H1 (cell line): ENCODE data around the gene ZNF516. TPM values are rescaled to one million over a fixed set of nuclear protein-coding genes. Genes with fewer than 3 reads are reported as not detected.

Experiments
- CTCF ChIA-PET: fragments of 300-600 bp; sonication (Branson Sonifier 250); formaldehyde crosslinking; loops from one replicate; lab custom pipeline; 2021; ENCODE audit not compliant: partially characterized antibody; lab: Charles Lee
- POLR2A ChIA-PET: fragments of 300-600 bp; sonication (Branson Sonifier 250); formaldehyde crosslinking; loops from one replicate; lab custom pipeline; 2021; ENCODE audit warnings: inconsistent platforms; ENCODE audit not compliant: partially characterized antibody; lab: Charles Lee
- DNase-seq, 2 experiments: peaks; one replicate each; pipeline versions ENCODE4 v3.0.0 to v3.0.0-alpha.2; 2010 to 2022; ENCODE audit warnings: low spot score in 2 of 2, low read depth in 1 of 2, mixed read lengths in 1 of 2
- FAIRE-seq: peaks from 2 replicates; lab custom pipeline; 2011; peaks lifted over from hg19 to GRCh38; lab: Jason Lieb, UNC
- H2AFZ ChIP-seq: 2 replicates; pipeline ENCODE4 v1.8.1; 2012; ENCODE audit warnings: low read length, inconsistent platforms
- H2AK5ac ChIP-seq: 2 replicates; pipeline ENCODE4 v1.6.1; 2013; ENCODE audit warnings: low read depth, low read length
- H2BK120ac ChIP-seq: replicated peaks from 2 replicates; pipeline ENCODE3; 2013; ENCODE audit warnings: low read depth, low read length, inconsistent platforms
- H2BK12ac ChIP-seq: 2 replicates; pipeline ENCODE4 v1.6.1; 2013; ENCODE audit warnings: low read depth, low read length
- H2BK15ac ChIP-seq: 2 replicates; pipeline ENCODE4 v1.6.1; 2013; ENCODE audit warnings: low read length
- H2BK20ac ChIP-seq: 2 replicates; pipeline ENCODE4 v1.6.1; 2013; ENCODE audit warnings: low read length
- H2BK5ac ChIP-seq: 2 replicates; pipeline ENCODE4 v1.6.1; 2013; ENCODE audit warnings: low read depth, low read length
- H3K14ac ChIP-seq: 2 replicates; pipeline ENCODE4 v1.6.1; 2013; ENCODE audit warnings: inconsistent platforms; ENCODE audit not compliant: insufficient read length
- H3K18ac ChIP-seq: 2 replicates; pipeline ENCODE4 v1.6.1; 2013; ENCODE audit warnings: low read length; ENCODE audit errors: extremely low read depth
- H3K23ac ChIP-seq: 2 replicates; pipeline ENCODE4 v1.6.1; 2013; ENCODE audit warnings: inconsistent platforms; ENCODE audit not compliant: insufficient read length
- H3K23me2 ChIP-seq: 2 replicates; pipeline ENCODE4 v1.6.1; 2013; ENCODE audit warnings: low read depth, low read length
- H3K27ac ChIP-seq: 2 replicates; pipeline ENCODE4 v1.6.1; 2011; ENCODE audit warnings: low read depth, low read length, inconsistent platforms
- H3K27me3 ChIP-seq, 4 experiments: replicated peaks in 1 of 4; 1 replicate in 1 of 4; 2 replicates in 3 of 4; pipeline versions ENCODE4 v1.6.1 to v1.8.1; 2011 to 2013; ENCODE audit warnings: low read length in 3 of 4, mild to moderate bottlenecking in 3 of 4, inconsistent platforms in 2 of 4, mixed read lengths in 2 of 4, moderate library complexity in 1 of 4; ENCODE audit not compliant: control insufficient read depth in 3 of 4, insufficient read depth in 3 of 4; ENCODE audit errors: extremely low read depth in 1 of 4
- H3K36me3 ChIP-seq, 4 experiments: 2 replicates each; pipeline versions ENCODE4 v1.6.1 to v1.8.1; 2011 to 2013; ENCODE audit warnings: mild to moderate bottlenecking in 4 of 4, low read length in 3 of 4, moderate library complexity in 2 of 4, control low read depth in 1 of 4, inconsistent platforms in 1 of 4; ENCODE audit not compliant: insufficient read depth in 4 of 4, control insufficient read depth in 2 of 4
- H3K4ac ChIP-seq: replicated peaks from 2 replicates; pipeline ENCODE3; 2013; ENCODE audit warnings: low read length, low read depth, mixed read lengths, inconsistent platforms; ENCODE audit not compliant: insufficient read length
- H3K4me1 ChIP-seq, 4 experiments: replicated peaks in 1 of 4; 1 replicate in 1 of 4; 2 replicates in 3 of 4; pipeline versions ENCODE4 v1.6.1 to v1.8.1; 2011 to 2013; ENCODE audit warnings: low read length in 3 of 4, inconsistent platforms in 2 of 4, mixed read lengths in 1 of 4; ENCODE audit not compliant: insufficient read depth in 4 of 4, control insufficient read depth in 3 of 4
- H3K4me2 ChIP-seq, 2 experiments: 2 replicates each; pipeline versions ENCODE4 v1.6.1 to v1.8.1; 2011 to 2013; ENCODE audit warnings: low read depth in 2 of 2, low read length in 2 of 2, control low read depth in 1 of 2, inconsistent platforms in 1 of 2, mild to moderate bottlenecking in 1 of 2; ENCODE audit not compliant: insufficient read depth in 1 of 2
- H3K4me3 ChIP-seq, 4 experiments: fragments of 200-600, 300-600 bp in 1 of 4; sonication (generic), shearing (Covaris generic), sonication (Bioruptor Twin) in 1 of 4; 2 replicates each; pipeline versions ENCODE4 v1.5.1 to v1.8.1; 2011 to 2016; ENCODE audit warnings: low read length in 4 of 4, low read depth in 3 of 4, control low read depth in 2 of 4, inconsistent platforms in 2 of 4, mild to moderate bottlenecking in 2 of 4, mixed read lengths in 1 of 4, moderate library complexity in 1 of 4; ENCODE audit not compliant: insufficient read depth in 2 of 4; ENCODE audit errors: extremely low read depth in 1 of 4
- H3K56ac ChIP-seq: replicated peaks from 2 replicates; pipeline ENCODE3; 2013; ENCODE audit warnings: low read depth, mild to moderate bottlenecking, mixed read lengths, low read length, inconsistent platforms; ENCODE audit not compliant: insufficient read length
- H3K79me1 ChIP-seq: 2 replicates; pipeline ENCODE4 v1.6.1; 2013; ENCODE audit warnings: low read depth, low read length, control low read depth
- H3K79me2 ChIP-seq, 2 experiments: 2 replicates each; pipeline versions ENCODE4 v1.6.1 to v1.8.1; 2012 to 2013; ENCODE audit warnings: low read length in 2 of 2, mild to moderate bottlenecking in 2 of 2, inconsistent platforms in 1 of 2; ENCODE audit not compliant: insufficient read depth in 2 of 2, control insufficient read depth in 1 of 2
- H3K9ac ChIP-seq, 4 experiments: replicated peaks in 1 of 4; 1 replicate in 1 of 4; 2 replicates in 3 of 4; pipeline versions ENCODE4 v1.6.1 to v1.8.1; 2011 to 2013; ENCODE audit warnings: low read depth in 3 of 4, low read length in 3 of 4, control low read depth in 2 of 4, mild to moderate bottlenecking in 2 of 4, moderate library complexity in 2 of 4, inconsistent platforms in 1 of 4; ENCODE audit errors: extremely low read depth in 1 of 4
- H3K9me3 ChIP-seq, 2 experiments: 2 replicates each; pipeline versions ENCODE4 v1.6.1 to v1.8.1; 2012 to 2013; ENCODE audit warnings: mild to moderate bottlenecking in 2 of 2, moderate library complexity in 2 of 2, control low read depth in 1 of 2, inconsistent platforms in 1 of 2, low read depth in 1 of 2, low read length in 1 of 2, mixed read lengths in 1 of 2; ENCODE audit not compliant: insufficient read depth in 2 of 2
- H4K20me1 ChIP-seq, 2 experiments: replicated peaks in 1 of 2; 2 replicates each; pipeline versions ENCODE3 to v1.8.1; 2011 to 2013; ENCODE audit warnings: inconsistent platforms in 2 of 2, low read length in 2 of 2, mild to moderate bottlenecking in 1 of 2; ENCODE audit not compliant: insufficient read depth in 2 of 2, control insufficient read depth in 1 of 2
- H4K5ac ChIP-seq: 2 replicates; pipeline ENCODE4 v1.6.1; 2013; ENCODE audit warnings: low read length, low read depth, mixed read lengths, inconsistent platforms; ENCODE audit not compliant: insufficient read length
- H4K8ac ChIP-seq: 2 replicates; pipeline ENCODE4 v1.8.0; 2013; ENCODE audit warnings: mild to moderate bottlenecking, moderate library complexity, low read length, inconsistent platforms; ENCODE audit not compliant: insufficient read depth; ENCODE audit errors: extremely low read depth
- H4K91ac ChIP-seq: replicated peaks from 2 replicates; pipeline ENCODE3; 2013; ENCODE audit warnings: low read length, mixed read lengths, inconsistent platforms; ENCODE audit not compliant: insufficient read length
- CBX5 ChIP-seq: fragments of 300-800, 300-1000 bp; sonication (generic); IDR thresholded peaks from 2 replicates; pipeline ENCODE4 v1.7.1; 2016; ENCODE audit warnings: antibody characterized with exemption, low read length, low read depth
- CHD1 ChIP-seq: IDR thresholded peaks from 2 replicates; pipeline ENCODE4 v1.6.1; 2012; ENCODE audit warnings: low read depth, low read length, improper control_type of control experiment
- GTF2F1 ChIP-seq: IDR thresholded peaks from 2 replicates; pipeline ENCODE4 v1.6.1; 2012; ENCODE audit warnings: low read depth, low read length, improper control_type of control experiment, borderline replicate concordance
- HDAC6 ChIP-seq: IDR thresholded peaks from one replicate; pipeline ENCODE4 v1.7.1; 2012; ENCODE audit warnings: low read depth, mild to moderate bottlenecking, inconsistent platforms, low read length, moderate library complexity
- KDM4A ChIP-seq: IDR thresholded peaks from one replicate; pipeline ENCODE4 v1.7.1; 2012; ENCODE audit warnings: low read depth, mild to moderate bottlenecking, moderate library complexity, low read length, inconsistent platforms; ENCODE audit not compliant: severe bottlenecking
- PHF8 ChIP-seq: fragments of 200-600 bp; sonication (generic); conservative IDR thresholded peaks from 2 replicates; pipeline ENCODE4 v1.7.1; 2012; ENCODE audit warnings: low read depth, mild to moderate bottlenecking, inconsistent platforms, low read length, moderate library complexity
- RAD21 ChIP-seq, 2 experiments: IDR thresholded peaks in 1 of 2; conservative IDR thresholded peaks in 1 of 2; 2 replicates each; pipeline ENCODE4 v1.6.1; 2011; ENCODE audit warnings: low read depth in 2 of 2, low read length in 2 of 2, improper control_type of control experiment in 1 of 2, inconsistent platforms in 1 of 2, mild to moderate bottlenecking in 1 of 2, moderate library complexity in 1 of 2
- SIN3A ChIP-seq, 2 experiments: IDR thresholded peaks in 1 of 2; conservative IDR thresholded peaks in 1 of 2; 2 replicates each; pipeline ENCODE4 v1.6.1; 2011 to 2012; ENCODE audit warnings: low read length in 2 of 2, improper control_type of control experiment in 1 of 2, low read depth in 1 of 2, mild to moderate bottlenecking in 1 of 2
- SIX5 ChIP-seq: IDR thresholded peaks from 2 replicates; pipeline ENCODE4 v1.6.1; 2011; ENCODE audit warnings: mild to moderate bottlenecking, low read depth, low read length
- SP4 ChIP-seq: IDR thresholded peaks from 2 replicates; pipeline ENCODE4 v1.6.1; 2012; ENCODE audit warnings: low read length, inconsistent platforms
- SUZ12 ChIP-seq: fragments of 200-600 bp; sonication (generic); IDR thresholded peaks from 2 replicates; pipeline ENCODE4 v1.6.1; 2012; ENCODE audit warnings: mild to moderate bottlenecking, inconsistent platforms, low read length, moderate library complexity, mixed read lengths
- TAF1 ChIP-seq: IDR thresholded peaks from 2 replicates; pipeline ENCODE4 v1.6.1; 2011; ENCODE audit warnings: mild to moderate bottlenecking, low read depth, low read length
- TAF7 ChIP-seq: optimal IDR thresholded peaks from 2 replicates; pipeline ENCODE3; 2011; ENCODE audit warnings: low read depth, mild to moderate bottlenecking, inconsistent platforms, low read length, moderate library complexity, borderline replicate concordance
- ZNF274 ChIP-seq: IDR thresholded peaks from 2 replicates; pipeline ENCODE4 v1.7.0; 2012; ENCODE audit warnings: low read length, borderline replicate concordance; ENCODE audit errors: extremely low read depth
- WGBS, 2 experiments: shearing (Covaris generic) in 1 of 2; methylation state at CpG; one replicate each; pipeline versions ENCODE4 v1.1.6 to v1.1.7; 2013 to 2015; ENCODE audit warnings: low lambda C conversion rate in 2 of 2, mixed read lengths in 2 of 2, inconsistent platforms in 1 of 2, low coverage in 1 of 2, missing lambda C conversion rate in 1 of 2; ENCODE audit not compliant: insufficient replicate concordance in 2 of 2, insufficient coverage in 1 of 2, insufficient read length in 1 of 2; ENCODE audit errors: extremely low coverage in 1 of 2, missing lambda C conversion rate in 1 of 2; 5-methylcytosine and 5-hydroxymethylcytosine counted together
- polyA plus RNA-seq, 7 experiments: library from polyadenylated mRNA; depleted of rRNA in 3 of 7; stranded (reverse) in 5 of 7; unstranded in 2 of 7; fragments of >200 nt in 5 of 7; fragments of 200-250 nt in 2 of 7; gene quantifications; 1 replicate in 5 of 7; 2 replicates in 1 of 7; 4 replicates in 1 of 7; pipeline versions ENCODE4 v1.2.1 to v1.2.3, GENCODE V29; 2011 to 2013; ENCODE audit warnings: missing spikeins in 2 of 7, mixed read lengths in 2 of 7
- total RNA-seq: library from RNA; stranded (reverse); fragmentation: NEBNext Ultra II Directional; extraction: Animal tissue kit (Norgen Biotek cat#: 25700); gene quantifications from 2 replicates; pipeline ENCODE4 v1.2.1, GENCODE V29; 2021

Gene ZNF516
- total and polyA plus RNA-seq, 2 of the 8 experiments (the other 6 are each of a cell fraction or from before 2014, with no cell fraction given) = 7.3 to 17.0 TPM

DNA sequence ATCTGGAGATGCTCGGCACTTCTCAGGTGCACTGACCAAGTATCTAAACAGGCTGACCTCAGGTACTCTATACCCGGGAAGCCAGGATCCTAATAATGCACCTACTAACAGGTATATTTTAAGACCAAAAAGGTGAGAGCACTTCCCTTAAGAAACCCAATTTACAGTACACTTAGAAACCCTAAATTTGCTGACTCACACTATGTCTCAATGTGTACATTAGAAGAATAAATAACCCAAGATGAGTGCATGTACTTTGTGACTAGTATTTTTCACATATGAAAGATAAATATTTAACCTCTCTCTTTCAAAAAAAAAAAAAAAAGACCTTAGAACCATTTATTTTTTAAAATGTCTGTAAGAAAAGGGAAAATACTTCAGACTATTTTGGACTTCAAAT is 118.8 kb downstream of the ZNF516 start:
- Histone ChIP-seq H4K91ac (no peak overlapping the region), H3K23ac (no peak overlapping the region), H3K79me1 (no peaks in the 10 kb centered on the region), H2BK12ac (no peak overlapping the region), H3K4me2 (no peak overlapping the region), H2BK20ac (no peak overlapping the region), H3K4me1 (peaks cover 0 to 5% (median 2%) of the 10 kb centered on the region in 4 experiments; a peak in 4 of 7 replicates), H2AK5ac (no peak overlapping the region), H3K18ac (no peak overlapping the region), H2BK120ac (no peak overlapping the region), H3K36me3 (peaks cover 0 to 10% (median 2%) of the 10 kb centered on the region in 4 experiments; a peak in 3 of 8 replicates), H3K14ac (no peak overlapping the region), H3K9ac (no peak overlapping the region), H3K56ac (no peak overlapping the region), H3K9me3 (no peaks in the 10 kb centered on the region), H2AFZ (no peak overlapping the region), H3K27me3 (no peaks in the 10 kb centered on the region), H4K8ac (no peak overlapping the region), H3K23me2 (no peaks in the 10 kb centered on the region), H3K27ac (no peak overlapping the region), H4K20me1 (no peaks in the 10 kb centered on the region), H2BK5ac (no peak overlapping the region), H2BK15ac (no peak overlapping the region), H4K5ac (no peak overlapping the region), H3K4ac (no peak overlapping the region), H3K79me2 (no peaks in the 10 kb centered on the region), H3K4me3 (no peak overlapping the region)
- FAIRE-seq (no peak), DNase-seq (no peak)
- 92% methylated on average over 2 of the region's 2 CpGs; no CpG with 5 or more reads in 1 of the 2 experiments for WGBS, 2 experiments
- ChIA-PET POLR2A (no interaction called here), CTCF (interaction anchor here (0.8 kb wide), 1 partner anchor 57 kb away, joined by 3 read pairs; no protein-coding TSS in a partner anchor)
- TF ChIP-seq HDAC6 = no peak
- TF ChIP-seq SIN3A (conservative IDR thresholded peaks at IDR 0.05 in 1 of 2, IDR thresholded peaks at IDR 0.05 in 1 of 2; ENCODE audit: low read depth in 1 of 2, low read length in 2 of 2) = no peak
- TF ChIP-seq ZNF274 = no peak
- TF ChIP-seq KDM4A = no peak
- TF ChIP-seq PHF8 = no peak
- TF ChIP-seq SUZ12 = no peak
- no peak for TF ChIP-seq TAF7
- TF ChIP-seq GTF2F1 = no peak
- no peak for TF ChIP-seq CHD1
- no peak for TF ChIP-seq RAD21 (IDR thresholded peaks at IDR 0.05 in 1 of 2, conservative IDR thresholded peaks at IDR 0.05 in 1 of 2; ENCODE audit: low read depth in 2 of 2, low read length in 2 of 2)
- no peak for TF ChIP-seq SIX5
- TF ChIP-seq TAF1 = no peak
- no peak for TF ChIP-seq CBX5
- no peak for TF ChIP-seq SP4
